A549 (cell line): ENCODE measurements around the gene DDN. TPM values are rescaled to one million over a fixed set of nuclear protein-coding genes. Genes with fewer than 3 reads are reported as not detected.

Experiments
- ATAC-seq, 2 experiments: fragments of 200-7000 bp in 1 of 2; fragments of >200 bp in 1 of 2; cut with Nextera tagmentation in 1 of 2; cut with Tn5 transposase in 1 of 2; 3 replicates each; pipeline versions ENCODE4 v1.8.0 to v1.9.1; 2018 to 2020; ENCODE audit warnings: mild to moderate bottlenecking in 1 of 2, moderate library complexity in 1 of 2
- CTCF ChIA-PET: fragments of 300-600 bp; sonication (Branson Sonifier 250); formaldehyde crosslinking; extraction: SDS; loops from one replicate; lab custom pipeline; 2021; ENCODE audit warnings: antibody characterized with exemption, inconsistent platforms; lab: Yijun Ruan, JAX
- POLR2A ChIA-PET: fragments of 350-600 bp; formaldehyde crosslinking; extraction: SDS; loops from one replicate; lab custom pipeline; 2021; ENCODE audit warnings: antibody characterized with exemption, inconsistent platforms; lab: Yijun Ruan, JAX
- DNase-seq, 2 experiments: peaks; one replicate each; pipeline versions ENCODE4 v3.0.0 to v3.0.0-alpha.2; 2011 to 2016; ENCODE audit warnings: low read depth in 1 of 2, low spot score in 1 of 2
- FAIRE-seq: peaks from 2 replicates; lab custom pipeline; 2011; peaks lifted over from hg19 to GRCh38; lab: Jason Lieb, UNC
- H3K27ac ChIP-seq, 2 experiments: fragments of >200 bp; sonication (Bioruptor Twin); formaldehyde crosslinking; 3 replicates each; pipeline ENCODE4 v1.5.1; 2016 to 2017
- H3K4me1 ChIP-seq: fragments of >200 bp; sonication (Bioruptor Twin); formaldehyde crosslinking; 3 replicates; pipeline ENCODE4 v1.6.1; 2016
- H3K4me2 ChIP-seq: fragments of >200 bp; sonication (Bioruptor Twin); formaldehyde crosslinking; 3 replicates; pipeline ENCODE4 v1.6.1; 2016
- H3K4me3 ChIP-seq: fragments of >200 bp; sonication (Bioruptor Twin); formaldehyde crosslinking; 3 replicates; pipeline ENCODE4 v1.5.1; 2016
- H3K9me3 ChIP-seq: fragments of >200 bp; sonication (Bioruptor Twin); formaldehyde crosslinking; 3 replicates; pipeline ENCODE4 v1.6.1; 2016
- ATOH8 ChIP-seq: fragments of 250-450 bp; sonication (Bioruptor Pico); IDR thresholded peaks from 2 replicates; pipeline ENCODE4 v1.5.0; 2020; ENCODE audit warnings: low read depth, mild to moderate bottlenecking, moderate library complexity
- BHLHE40 ChIP-seq: IDR thresholded peaks from 2 replicates; pipeline ENCODE4 v1.6.1; 2012; ENCODE audit warnings: low read depth, low read length, inconsistent platforms
- CBX2 ChIP-seq: fragments of 200-600 bp; sonication (generic); IDR thresholded peaks from 2 replicates; pipeline ENCODE4 v1.6.1; 2016; ENCODE audit warnings: low read depth, mild to moderate bottlenecking, borderline replicate concordance
- CTCF ChIP-seq: fragments of >200 bp; sonication (Bioruptor Twin); formaldehyde crosslinking; IDR thresholded peaks from 3 replicates; pipeline ENCODE4 v1.5.1; 2016
- EP300 ChIP-seq, 2 experiments: fragments of >200 bp; sonication (Bioruptor Twin); formaldehyde crosslinking; IDR thresholded peaks; 2 replicates in 1 of 2; 3 replicates in 1 of 2; pipeline ENCODE4 v1.6.1; 2016 to 2017
- ESRRA ChIP-seq: fragments of 150-350 bp; IDR thresholded peaks from 2 replicates; pipeline ENCODE4 v1.6.1; 2014; ENCODE audit warnings: mild to moderate bottlenecking, low read length, borderline replicate concordance
- HOXB13 ChIP-seq: fragments of 250-450 bp; sonication (Bioruptor Pico); IDR thresholded peaks from 2 replicates; pipeline ENCODE4 v1.5.0; 2020; ENCODE audit warnings: low read depth, mild to moderate bottlenecking, moderate library complexity
- HOXB5 ChIP-seq: fragments of 250-450 bp; sonication (Bioruptor Pico); IDR thresholded peaks from 2 replicates; pipeline ENCODE4 v1.5.0; 2020; ENCODE audit warnings: mild to moderate bottlenecking, moderate library complexity
- JUNB ChIP-seq: fragments of >200 bp; sonication (Bioruptor Twin); formaldehyde crosslinking; IDR thresholded peaks from 2 replicates; pipeline ENCODE4 v1.6.1; 2016
- KDM1A ChIP-seq: fragments of 200-600 bp; sonication (generic); IDR thresholded peaks from 2 replicates; pipeline ENCODE4 v1.6.1; 2016; ENCODE audit warnings: low read depth, mild to moderate bottlenecking
- MAZ ChIP-seq: fragments of 150-350 bp; IDR thresholded peaks from 2 replicates; pipeline ENCODE4 v1.6.1; 2014; ENCODE audit warnings: antibody characterized with exemption, low read depth, low read length, borderline replicate concordance
- NFE2L2 ChIP-seq: fragments of 150-350 bp; conservative IDR thresholded peaks from 2 replicates; pipeline ENCODE4 v1.6.1; 2014; ENCODE audit warnings: low read length
- NPAS2 ChIP-seq: fragments of 250-450 bp; sonication (Bioruptor Pico); IDR thresholded peaks from 2 replicates; pipeline ENCODE4 v1.8.0; 2022; ENCODE audit warnings: mild to moderate bottlenecking, moderate library complexity, borderline replicate concordance
- PBX3 ChIP-seq: IDR thresholded peaks from 2 replicates; pipeline ENCODE4 v1.6.1; 2012
- PHF8 ChIP-seq: fragments of 200-600 bp; sonication (generic); IDR thresholded peaks from 2 replicates; pipeline ENCODE4 v1.6.1; 2016; ENCODE audit warnings: low read depth, mild to moderate bottlenecking, antibody characterized with exemption, moderate library complexity, borderline replicate concordance
- POLR2AphosphoS2 ChIP-seq: conservative IDR thresholded peaks from 2 replicates; pipeline ENCODE4 v1.6.1; 2012; ENCODE audit warnings: low read length, improper control_type of control experiment, inconsistent platforms
- RAD21 ChIP-seq, 2 experiments: fragments of >200 bp in 1 of 2; sonication (Bioruptor Twin) in 1 of 2; formaldehyde crosslinking in 1 of 2; IDR thresholded peaks in 1 of 2; conservative IDR thresholded peaks in 1 of 2; 2 replicates in 1 of 2; 3 replicates in 1 of 2; pipeline ENCODE4 v1.6.1; 2012 to 2018; ENCODE audit warnings: inconsistent platforms in 1 of 2
- RARB ChIP-seq: fragments of 250-450 bp; sonication (Bioruptor Pico); IDR thresholded peaks from 2 replicates; pipeline ENCODE4 v1.8.0; 2021; ENCODE audit warnings: mild to moderate bottlenecking, moderate library complexity
- REST ChIP-seq: fragments of 200-600 bp; sonication (generic); IDR thresholded peaks from 2 replicates; pipeline ENCODE4 v1.6.1; 2016; ENCODE audit warnings: antibody characterized with exemption, mild to moderate bottlenecking, moderate library complexity
- RFX5 ChIP-seq: fragments of 450-650 bp; IDR thresholded peaks from 2 replicates; pipeline ENCODE4 v1.7.1; 2014; ENCODE audit warnings: antibody characterized with exemption, mild to moderate bottlenecking, moderate library complexity
- SREBF2 ChIP-seq: fragments of 450-650 bp; IDR thresholded peaks from 2 replicates; pipeline ENCODE4 v1.6.1; 2014; ENCODE audit warnings: mild to moderate bottlenecking, moderate library complexity
- TP53 ChIP-seq: fragments of 250-450 bp; sonication (Bioruptor Pico); IDR thresholded peaks from 2 replicates; pipeline ENCODE4 v1.5.0; 2021; ENCODE audit warnings: mild to moderate bottlenecking, moderate library complexity
- WGBS: methylation state at CpG from one replicate; pipeline ENCODE4 v1.1.6; 2017; ENCODE audit errors: missing lambda C conversion rate; 5-methylcytosine and 5-hydroxymethylcytosine counted together
- polyA plus RNA-seq, 4 experiments: library from polyadenylated mRNA; depleted of rRNA in 3 of 4; stranded (reverse); fragments of >200 nt; fragmentation: RNase III in 1 of 4; extraction: RNeasy Plus Mini Kit Qiagen cat#74134 plus additional on column Dnase treatment in 1 of 4; gene quantifications; 2 replicates in 3 of 4; 3 replicates in 1 of 4; pipeline ENCODE4 v1.2.3, GENCODE V29; 2011 to 2017

DDN gene
- polyA plus RNA-seq, 2 of the 4 experiments (the other 2 are of a cell fraction) = 0.12 to 0.50 TPM

GRCh38 chr12:48969160-48969771 lies 29.9 kb downstream of the DDN start:
- Histone ChIP-seq H3K4me3 (no peak overlapping the region), H3K27ac (peak overlapping the region in 1 of 2 experiments; percentile 34; a peak in 2 of 6 replicates)
- FAIRE-seq (no peak), ATAC-seq (no peak)
- CTCF ChIA-PET = interaction anchor here (1.0 to 77.5 kb wide), 4 partner anchors 11 to 161 kb away, joined by 3 to 2584 read pairs (median 1294); partner anchors contain the start of genes ARF3, DDN, FKBP11 and PRKAG1
- TF ChIP-seq PHF8 (no peak), RAD21 (conservative IDR thresholded peaks at IDR 0.05 in 1 of 2, IDR thresholded peaks at IDR 0.05 in 1 of 2) (no peak), NFE2L2 (no peak), CTCF (no peak), PBX3 (no peak), RFX5 (no peak), EP300 (IDR thresholded peaks at IDR 0.05) (no peak), RARB (CRISPR knock-in tag) (no peak), JUNB (no peak), ATOH8 (CRISPR knock-in tag) (no peak)
- TF ChIP-seq, all 56 proteins: peak for 0
- H3K9me3 ChIP-seq = no peaks in the 10 kb centered on the region
- no peak overlapping the region; the same call in 2 of the 3 replicates for H3K4me2 ChIP-seq
- 63% methylated on average over 8 of the region's 8 CpGs for WGBS
- DNase-seq = no peak
- peaks cover 23% of the 10 kb centered on the region for H3K4me1 ChIP-seq
- POLR2A ChIA-PET = no interaction called here

- DNase-seq (no peak), FAIRE-seq (no peak), ATAC-seq (no peak)
- H3K4me3 ChIP-seq = no peak overlapping the region
- 62% methylated on average over 3 of the region's 3 CpGs for WGBS
- no peaks in the 10 kb centered on the region for H3K9me3 ChIP-seq
- ChIA-PET POLR2A (interaction anchor here (1.5 kb wide), 1 partner anchor 11 kb away, joined by 4 read pairs; the partner anchor contains the start of gene ARF3), CTCF (interaction anchor here (1.0 to 77.5 kb wide), 5 partner anchors 11 to 162 kb away, joined by 3 to 2584 read pairs (median 4); partner anchors contain the start of genes ARF3, DDN, FKBP11 and PRKAG1)
- H3K4me1 ChIP-seq = peaks cover 23% of the 10 kb centered on the region
- no peak overlapping the region for H3K27ac ChIP-seq
- TF ChIP-seq HOXB5 (CRISPR knock-in tag) (no peak), NPAS2 (CRISPR knock-in tag) (no peak), SREBF2 (no peak), ESRRA (no peak), HOXB13 (no peak), PBX3 (no peak), CBX2 (no peak), POLR2AphosphoS2 (no peak), KDM1A (no peak), CTCF (no peak), REST (no peak), TP53 (CRISPR knock-in tag) (no peak), BHLHE40 (no peak), MAZ (no peak), EP300 (IDR thresholded peaks at IDR 0.05) (no peak)
- H3K4me2 ChIP-seq = no peak overlapping the region
Measured at GRCh38 chr12:48968467-48968866, 30.7 kb downstream of the DDN start.
